IMR-90 (cell line): Measurements from ENCODE around the gene RASSF8. TPM values are rescaled to one million over a fixed set of nuclear protein-coding genes. Genes with fewer than 3 reads are reported as not detected.

Experiments used
- ATAC-seq: fragments of 200-7000 bp; cut with Tn5 transposase; 2 replicates; pipeline ENCODE4 v1.9.1; 2020; ENCODE audit warnings: low read depth, mild to moderate bottlenecking, moderate library complexity
- BruUV-seq: library from RNA; stranded (reverse); fragments of 400-500 nt; replicated peaks from 2 replicates; lab custom pipeline; 2021; lab: Mats Ljungman, UMichigan
- CTCF ChIA-PET: fragments of 300-600 bp; formaldehyde crosslinking; extraction: SDS; loops from one replicate; lab custom pipeline; 2021; ENCODE audit warnings: antibody characterized with exemption; lab: Yijun Ruan, JAX
- POLR2A ChIA-PET: fragments of 300-600 bp; sonication (Branson Sonifier 250); formaldehyde crosslinking; loops from one replicate; lab custom pipeline; 2022; ENCODE audit warnings: antibody characterized with exemption; ENCODE audit not compliant: unreplicated experiment; lab: Charles Lee
- DNase-seq: peaks from one replicate; pipeline ENCODE4 v3.0.0; 2013
- H2AFZ ChIP-seq: replicated peaks from 2 replicates; pipeline ENCODE3; 2013; ENCODE audit warnings: low read length, mild to moderate bottlenecking; ENCODE audit not compliant: poor library complexity
- H2AK5ac ChIP-seq: 2 replicates; pipeline ENCODE4 v1.6.1; 2013; ENCODE audit warnings: low read depth, low read length, inconsistent platforms
- H2AK9ac ChIP-seq: replicated peaks from 2 replicates; pipeline ENCODE3; 2013; ENCODE audit warnings: mild to moderate bottlenecking, low read depth, low read length, moderate library complexity; ENCODE audit not compliant: poor library complexity
- H2BK120ac ChIP-seq: 2 replicates; pipeline ENCODE4 v1.6.1; 2013; ENCODE audit warnings: low read depth, low read length, inconsistent platforms
- H2BK15ac ChIP-seq: 3 replicates; pipeline ENCODE4 v1.6.1; 2013; ENCODE audit warnings: low read depth, low read length, inconsistent platforms
- H2BK20ac ChIP-seq: 2 replicates; pipeline ENCODE4 v1.6.1; 2013; ENCODE audit warnings: low read depth, mild to moderate bottlenecking, inconsistent platforms, low read length, moderate library complexity
- H2BK5ac ChIP-seq: 2 replicates; pipeline ENCODE4 v1.6.1; 2013; ENCODE audit warnings: mild to moderate bottlenecking, low read depth, low read length, inconsistent platforms; ENCODE audit not compliant: poor library complexity, severe bottlenecking
- H3K14ac ChIP-seq: replicated peaks from 2 replicates; pipeline ENCODE4 v1.6.1; 2013; ENCODE audit warnings: low read depth, low read length, inconsistent platforms
- H3K18ac ChIP-seq: 2 replicates; pipeline ENCODE4 v1.6.1; 2013; ENCODE audit warnings: low read depth, low read length, control low read depth
- H3K23ac ChIP-seq: 2 replicates; pipeline ENCODE4 v1.6.1; 2013; ENCODE audit warnings: low read depth, low read length, inconsistent platforms
- H3K27ac ChIP-seq: 2 replicates; pipeline ENCODE4 v1.5.1; 2013; ENCODE audit warnings: mild to moderate bottlenecking, control low read depth, low read length; ENCODE audit not compliant: insufficient read depth
- H3K27me3 ChIP-seq: 2 replicates; pipeline ENCODE4 v1.6.1; 2013; ENCODE audit warnings: low read length; ENCODE audit not compliant: control insufficient read depth, insufficient read depth
- H3K36me3 ChIP-seq: 2 replicates; pipeline ENCODE4 v1.6.1; 2013; ENCODE audit warnings: low read length, mixed read lengths; ENCODE audit not compliant: control insufficient read depth, insufficient read depth
- H3K4ac ChIP-seq: 2 replicates; pipeline ENCODE4 v1.6.1; 2013; ENCODE audit warnings: low read depth, low read length, inconsistent platforms
- H3K4me1 ChIP-seq: 2 replicates; pipeline ENCODE4 v1.6.1; 2013; ENCODE audit warnings: low read length, mixed read lengths; ENCODE audit not compliant: control insufficient read depth, insufficient read depth
- H3K4me2 ChIP-seq: 2 replicates; pipeline ENCODE4 v1.6.1; 2013; ENCODE audit warnings: low read depth, mild to moderate bottlenecking, control low read depth, low read length, moderate library complexity
- H3K4me3 ChIP-seq: 2 replicates; pipeline ENCODE4 v1.5.1; 2013; ENCODE audit warnings: low read depth, mild to moderate bottlenecking, control low read depth, low read length, moderate library complexity; ENCODE audit not compliant: insufficient read depth
- H3K56ac ChIP-seq: 2 replicates; pipeline ENCODE4 v1.6.1; 2013; ENCODE audit warnings: low read length, inconsistent platforms; ENCODE audit not compliant: insufficient read depth; ENCODE audit errors: extremely low read depth
- H3K79me1 ChIP-seq, 2 experiments: 2 replicates each; pipeline ENCODE4 v1.6.1; 2013; ENCODE audit warnings: low read length in 2 of 2, inconsistent platforms in 1 of 2, low read depth in 1 of 2
- H3K9ac ChIP-seq: 2 replicates; pipeline ENCODE4 v1.6.1; 2013; ENCODE audit warnings: low read depth, low read length, control low read depth
- H3K9me1 ChIP-seq: 2 replicates; pipeline ENCODE4 v1.6.1; 2013; ENCODE audit warnings: low read length, inconsistent platforms; ENCODE audit not compliant: insufficient read depth
- H3K9me3 ChIP-seq: 2 replicates; pipeline ENCODE4 v1.6.1; 2013; ENCODE audit warnings: low read length; ENCODE audit not compliant: control insufficient read depth, insufficient read depth
- H4K20me1 ChIP-seq: 2 replicates; pipeline ENCODE4 v1.6.1; 2013; ENCODE audit warnings: low read length, inconsistent platforms; ENCODE audit not compliant: insufficient read depth
- H4K5ac ChIP-seq: 2 replicates; pipeline ENCODE4 v1.6.1; 2013; ENCODE audit warnings: mild to moderate bottlenecking, low read depth, low read length, control low read depth
- H4K8ac ChIP-seq, 2 experiments: 2 replicates each; pipeline ENCODE4 v1.6.1; 2013; ENCODE audit warnings: low read depth in 2 of 2, low read length in 2 of 2, control low read depth in 1 of 2, inconsistent platforms in 1 of 2
- H4K91ac ChIP-seq: 2 replicates; pipeline ENCODE4 v1.6.1; 2013; ENCODE audit warnings: low read depth, low read length, inconsistent platforms; ENCODE audit not compliant: insufficient read depth
- BHLHE40 ChIP-seq: fragments of 150-350 bp; IDR thresholded peaks from 2 replicates; pipeline ENCODE4 v1.6.1; 2016; ENCODE audit warnings: mild to moderate bottlenecking, low read depth, low read length
- CHD1 ChIP-seq: IDR thresholded peaks from 2 replicates; pipeline ENCODE4 v1.6.1; 2012; ENCODE audit warnings: low read depth, low read length, improper control_type of control experiment
- FOS ChIP-seq: fragments of 150-350 bp; IDR thresholded peaks from 2 replicates; pipeline ENCODE4 v1.6.1; 2016; ENCODE audit warnings: low read depth, low read length
- MAFK ChIP-seq: IDR thresholded peaks from 2 replicates; pipeline ENCODE4 v1.6.1; 2012; ENCODE audit warnings: low read depth, low read length, improper control_type of control experiment
- MAZ ChIP-seq: IDR thresholded peaks from 2 replicates; pipeline ENCODE4 v1.6.1; 2012; ENCODE audit warnings: low read depth, mild to moderate bottlenecking, low read length, improper control_type of control experiment, moderate library complexity, borderline replicate concordance
- NFE2L2 ChIP-seq: fragments of 150-350 bp; IDR thresholded peaks from 2 replicates; pipeline ENCODE4 v1.6.1; 2016; ENCODE audit warnings: low read depth, mild to moderate bottlenecking, low read length
- POLR2A ChIP-seq: IDR thresholded peaks from 2 replicates; pipeline ENCODE4 v1.6.1; 2012; ENCODE audit warnings: mild to moderate bottlenecking, low read depth, low read length
- RCOR1 ChIP-seq: IDR thresholded peaks from 2 replicates; pipeline ENCODE4 v1.6.1; 2012; ENCODE audit warnings: mild to moderate bottlenecking, low read length, improper control_type of control experiment; ENCODE audit not compliant: insufficient replicate concordance
- RFX5 ChIP-seq: IDR thresholded peaks from 2 replicates; pipeline ENCODE4 v1.8.0; 2012; ENCODE audit warnings: low read depth, mild to moderate bottlenecking, low read length, moderate library complexity
- SMC3 ChIP-seq: fragments of 150-350 bp; IDR thresholded peaks from 2 replicates; pipeline ENCODE4 v1.6.1; 2016; ENCODE audit warnings: low read depth, mild to moderate bottlenecking, antibody characterized with exemption, low read length, moderate library complexity
- whole genome bisulfite sequencing, 2 experiments: methylation state at CpG; one replicate each; pipeline versions ENCODE4 v1.1.5 to v1.1.7; 2013; ENCODE audit warnings: missing lambda C conversion rate in 2 of 2; ENCODE audit not compliant: insufficient read length in 1 of 2; ENCODE audit errors: extremely low coverage in 2 of 2; 5-methylcytosine and 5-hydroxymethylcytosine counted together
- dilution Hi-C: fragments of 300-500 bp; cut with HindIII; formaldehyde crosslinking; loops from one replicate; pipeline ENCODE4 v1.14.3; 2018; ENCODE audit warnings: low sequenced_read_pairs; ENCODE audit not compliant: unreplicated experiment
- in situ Hi-C: fragments of 300-500 bp; cut with MboI; formaldehyde crosslinking; loops from 3 replicates; pipeline ENCODE4 v1.14.3; 2019; ENCODE audit warnings: low sequenced_read_pairs, inconsistent platforms, mixed read lengths
- intact Hi-C: fragments of 100-400 bp; cut with micrococcal nuclease; formaldehyde crosslinking; loops from 2 replicates; pipeline ENCODE4 v1.10.0; 2022
- polyA plus RNA-seq, 3 experiments: library from polyadenylated mRNA; depleted of rRNA; stranded (reverse); fragments of >200 nt; gene quantifications; 2 replicates each; pipeline ENCODE4 v1.2.3, GENCODE V29; 2012; ENCODE audit warnings: low replicate concordance in 1 of 3
- total RNA-seq: library from RNA; depleted of rRNA; stranded (reverse); fragments of >200 nt; gene quantifications from 2 replicates; pipeline ENCODE4 v1.2.3, GENCODE V29; 2012
- TF ChIP-seq, protein P1 (sequence below): conservative IDR thresholded peaks from 2 replicates; pipeline ENCODE4 v1.5.1; 2012; ENCODE audit warnings: mild to moderate bottlenecking, low read depth, low read length, improper control_type of control experiment

The RASSF8 gene
- total and polyA plus RNA-seq, 2 of the 4 experiments (the other 2 are of a cell fraction) = 10.8 to 50.5 TPM

GRCh38 chr12:26016516-26016915, 58.0 kb downstream of the RASSF8 start:
- DNase-seq (no peak), ATAC-seq (no peak)
- peaks cover 26% of the 10 kb centered on the region for H4K20me1 ChIP-seq
- no peak overlapping the region for H2BK20ac ChIP-seq
- no peak overlapping the region for H4K91ac ChIP-seq
- in situ Hi-C loops (no loop called here), dilution Hi-C loops (no loop called here), intact Hi-C loops (no loop called here)
- no peak overlapping the region for H2BK15ac ChIP-seq
- H3K36me3 ChIP-seq = no peaks in the 10 kb centered on the region
- H4K8ac ChIP-seq = no peak overlapping the region
- H3K4me2 ChIP-seq = no peak overlapping the region
- no peak overlapping the region for H3K4me3 ChIP-seq
- H3K27me3 ChIP-seq = no peaks in the 10 kb centered on the region
- no peak overlapping the region for H3K9ac ChIP-seq
- WGBS, 2 experiments = no CpG with 5 or more reads among the region's 2 CpGs
- no peak for TF ChIP-seq MAZ
- TF ChIP-seq SMC3 = no peak
- no peak for TF ChIP-seq NFE2L2
- TF ChIP-seq, protein P1, sequence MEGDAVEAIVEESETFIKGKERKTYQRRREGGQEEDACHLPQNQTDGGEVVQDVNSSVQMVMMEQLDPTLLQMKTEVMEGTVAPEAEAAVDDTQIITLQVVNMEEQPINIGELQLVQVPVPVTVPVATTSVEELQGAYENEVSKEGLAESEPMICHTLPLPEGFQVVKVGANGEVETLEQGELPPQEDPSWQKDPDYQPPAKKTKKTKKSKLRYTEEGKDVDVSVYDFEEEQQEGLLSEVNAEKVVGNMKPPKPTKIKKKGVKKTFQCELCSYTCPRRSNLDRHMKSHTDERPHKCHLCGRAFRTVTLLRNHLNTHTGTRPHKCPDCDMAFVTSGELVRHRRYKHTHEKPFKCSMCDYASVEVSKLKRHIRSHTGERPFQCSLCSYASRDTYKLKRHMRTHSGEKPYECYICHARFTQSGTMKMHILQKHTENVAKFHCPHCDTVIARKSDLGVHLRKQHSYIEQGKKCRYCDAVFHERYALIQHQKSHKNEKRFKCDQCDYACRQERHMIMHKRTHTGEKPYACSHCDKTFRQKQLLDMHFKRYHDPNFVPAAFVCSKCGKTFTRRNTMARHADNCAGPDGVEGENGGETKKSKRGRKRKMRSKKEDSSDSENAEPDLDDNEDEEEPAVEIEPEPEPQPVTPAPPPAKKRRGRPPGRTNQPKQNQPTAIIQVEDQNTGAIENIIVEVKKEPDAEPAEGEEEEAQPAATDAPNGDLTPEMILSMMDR = no peak
- no peak for TF ChIP-seq RFX5
- no peak for TF ChIP-seq FOS
- TF ChIP-seq CHD1 = no peak
- TF ChIP-seq MAFK = no peak
- TF ChIP-seq POLR2A = no peak
- TF ChIP-seq BHLHE40 = no peak
- TF ChIP-seq RCOR1 = no peak
- H3K9me1 ChIP-seq = peaks cover 10% of the 10 kb centered on the region
- no peaks in the 10 kb centered on the region for H3K9me3 ChIP-seq
- H3K23ac ChIP-seq = 0 out of 2 replicates have a peak overlapping the region, but pooled peaks have one; percentile 51
- H3K14ac ChIP-seq = peak overlapping the region; percentile 81; the same call in 1 of the 2 replicates
- no peak overlapping the region for H2BK5ac ChIP-seq
- no peak overlapping the region for H2AK5ac ChIP-seq
- H2BK120ac ChIP-seq = no peak overlapping the region
- CTCF ChIA-PET = interaction anchor here (0.9 kb wide), 1 partner anchor 373 kb away, joined by 3 read pairs; no protein-coding TSS in a partner anchor
- no peak overlapping the region for H2AFZ ChIP-seq
- peaks cover 29 to 62% of the 10 kb centered on the region in 2 experiments for H3K79me1 ChIP-seq
- BruUV-seq = no TSS peak
- POLR2A ChIA-PET = no interaction called here
- H3K4me1 ChIP-seq = peaks cover 10% of the 10 kb centered on the region
- no peak overlapping the region; the same call in 1 of the 2 replicates for H3K18ac ChIP-seq
- no peak overlapping the region for H3K27ac ChIP-seq
- no peak overlapping the region for H2AK9ac ChIP-seq
- no peak overlapping the region for H4K5ac ChIP-seq
- no peak overlapping the region for H3K56ac ChIP-seq
- no peak overlapping the region for H3K4ac ChIP-seq
